ENCODE data around the gene RECQL5.

RECQL5 gene

DNA sequence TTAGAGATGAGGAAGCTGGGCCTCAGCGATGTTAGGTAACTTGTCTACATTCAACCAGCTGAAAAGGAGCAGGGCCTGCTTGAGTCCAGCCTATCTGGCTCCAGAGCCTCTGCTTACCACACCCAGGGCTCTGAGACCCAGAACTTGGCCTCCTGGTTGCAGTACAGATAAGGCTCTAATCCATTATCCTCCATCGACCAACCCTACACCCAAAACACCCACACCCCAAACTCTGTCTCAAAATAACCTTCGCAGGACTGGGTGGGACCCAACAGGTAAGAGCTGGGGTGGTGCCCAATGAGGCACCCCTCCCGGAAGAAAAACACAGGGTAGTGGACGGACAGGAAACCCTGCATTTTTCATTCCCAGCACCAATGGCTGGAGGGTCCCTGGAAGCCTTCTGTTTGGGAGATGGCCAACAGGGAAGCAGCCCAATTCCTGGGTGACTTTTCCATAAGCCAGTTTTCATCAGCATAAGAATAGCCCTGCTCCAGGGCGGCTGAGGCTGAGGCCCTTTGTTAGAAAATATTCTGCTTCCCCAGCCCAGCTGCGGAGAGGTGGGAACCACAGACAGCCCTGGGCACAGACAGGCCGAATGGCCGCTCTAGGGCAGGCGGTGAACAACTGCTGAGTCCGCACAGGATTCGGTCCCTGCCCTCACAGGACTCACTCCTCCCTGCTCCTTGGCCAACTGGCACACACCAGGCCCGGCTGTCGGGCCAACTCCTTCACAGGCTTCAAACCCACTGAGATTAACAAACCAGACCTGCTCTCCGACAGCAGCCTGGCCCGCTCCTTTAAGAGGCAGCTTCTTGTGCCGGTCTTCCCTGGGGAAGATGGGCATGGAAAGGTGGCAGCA is 23.9 kb downstream of the RECQL5 start:
- Histone ChIP-seq H3K4me2 (ENCODE audit: insufficient read depth, low read length) (no peak overlapping the region), H3K9ac (ENCODE audit: low read depth, low read length) (no peak overlapping the region), H3K27me3 (ENCODE audit: insufficient read depth, low read length, poor library complexity) (no peaks in the 10 kb centered on the region), H3K27ac (ENCODE audit: low read length) (no peak overlapping the region), H3K9me3 (ENCODE audit: insufficient read depth, low read length, severe bottlenecking) (no peaks in the 10 kb centered on the region), H2AFZ (ENCODE audit: low read depth, low read length) (no peak overlapping the region), H3K4me1 (ENCODE audit: insufficient read depth, low read length) (no peaks in the 10 kb centered on the region), H4K20me1 (ENCODE audit: insufficient read depth, low read length) (no peaks in the 10 kb centered on the region; the same call in 1 of the 2 replicates), H3K36me3 (ENCODE audit: insufficient read depth, low read length) (peaks cover 5% of the 10 kb centered on the region; the same call in 1 of the 2 replicates), H3K4me3 (ENCODE audit: low read depth in 1 of 2, low read length in 2 of 2) (no peak overlapping the region), H3K79me2 (ENCODE audit: insufficient read depth, low read length) (no peaks in the 10 kb centered on the region)
- ATAC-seq (ENCODE audit: insufficient read depth, low read depth) (no peak), DNase-seq (no peak)
- TF ChIP-seq, protein P1, sequence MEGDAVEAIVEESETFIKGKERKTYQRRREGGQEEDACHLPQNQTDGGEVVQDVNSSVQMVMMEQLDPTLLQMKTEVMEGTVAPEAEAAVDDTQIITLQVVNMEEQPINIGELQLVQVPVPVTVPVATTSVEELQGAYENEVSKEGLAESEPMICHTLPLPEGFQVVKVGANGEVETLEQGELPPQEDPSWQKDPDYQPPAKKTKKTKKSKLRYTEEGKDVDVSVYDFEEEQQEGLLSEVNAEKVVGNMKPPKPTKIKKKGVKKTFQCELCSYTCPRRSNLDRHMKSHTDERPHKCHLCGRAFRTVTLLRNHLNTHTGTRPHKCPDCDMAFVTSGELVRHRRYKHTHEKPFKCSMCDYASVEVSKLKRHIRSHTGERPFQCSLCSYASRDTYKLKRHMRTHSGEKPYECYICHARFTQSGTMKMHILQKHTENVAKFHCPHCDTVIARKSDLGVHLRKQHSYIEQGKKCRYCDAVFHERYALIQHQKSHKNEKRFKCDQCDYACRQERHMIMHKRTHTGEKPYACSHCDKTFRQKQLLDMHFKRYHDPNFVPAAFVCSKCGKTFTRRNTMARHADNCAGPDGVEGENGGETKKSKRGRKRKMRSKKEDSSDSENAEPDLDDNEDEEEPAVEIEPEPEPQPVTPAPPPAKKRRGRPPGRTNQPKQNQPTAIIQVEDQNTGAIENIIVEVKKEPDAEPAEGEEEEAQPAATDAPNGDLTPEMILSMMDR (IDR thresholded peaks at IDR 0.05; ENCODE audit: borderline replicate concordance, extremely low read depth, low read length, poor library complexity, severe bottlenecking): no peak
- no peak for TF ChIP-seq EZH2 (IDR thresholded peaks at IDR 0.05; ENCODE audit: borderline replicate concordance, low read depth, low read length, severe bottlenecking)

DNA sequence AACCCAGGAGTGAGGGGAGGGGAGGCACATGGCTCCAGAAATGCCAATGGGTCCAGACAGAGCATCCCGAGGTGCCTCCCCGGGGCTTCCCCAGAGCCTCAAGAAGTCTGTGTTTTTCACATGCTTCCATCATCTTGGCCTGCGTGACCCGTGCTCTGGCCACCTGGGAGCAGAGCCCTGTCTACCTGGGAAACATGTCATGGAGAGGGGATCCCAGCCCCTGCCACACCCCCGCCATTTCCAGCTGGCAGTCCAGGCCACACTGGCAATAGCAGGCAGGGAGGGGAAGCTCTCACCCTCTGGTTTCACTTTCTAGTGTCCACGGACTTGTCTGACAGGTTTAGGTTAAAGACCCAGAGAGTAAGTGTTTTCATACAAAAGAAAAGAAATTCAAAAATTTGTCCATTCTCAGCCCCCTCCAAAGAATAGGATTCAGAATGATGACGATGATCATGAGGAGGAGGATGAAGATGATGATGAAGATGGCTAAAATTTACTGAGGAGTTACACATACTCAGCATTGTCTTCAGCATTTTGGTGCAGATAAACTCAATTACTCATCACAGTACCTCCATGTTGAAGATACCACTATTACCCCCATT is 24.7 kb downstream of the RECQL5 start:
- H3K4me1 ChIP-seq (ENCODE audit: insufficient read depth, low read length): no peaks in the 10 kb centered on the region
- H3K4me2 ChIP-seq (ENCODE audit: insufficient read depth, low read length): no peak overlapping the region
- H3K27ac ChIP-seq (ENCODE audit: low read length): no peak overlapping the region
- DNase-seq (no peak), ATAC-seq (ENCODE audit: insufficient read depth, low read depth) (no peak)
- H3K4me3 ChIP-seq (ENCODE audit: low read depth in 1 of 2, low read length in 2 of 2): no peak overlapping the region
- TF ChIP-seq, protein P1 (IDR thresholded peaks at IDR 0.05; ENCODE audit: borderline replicate concordance, extremely low read depth, low read length, poor library complexity, severe bottlenecking): no peak
- TF ChIP-seq EZH2 (IDR thresholded peaks at IDR 0.05; ENCODE audit: borderline replicate concordance, low read depth, low read length, severe bottlenecking): no peak
- no peaks in the 10 kb centered on the region for H3K79me2 ChIP-seq (ENCODE audit: insufficient read depth, low read length)
- no peak overlapping the region for H2AFZ ChIP-seq (ENCODE audit: low read depth, low read length)
- H3K36me3 ChIP-seq (ENCODE audit: insufficient read depth, low read length): peaks cover 5% of the 10 kb centered on the region; the same call in 1 of the 2 replicates
- H3K9me3 ChIP-seq (ENCODE audit: insufficient read depth, low read length, severe bottlenecking): no peaks in the 10 kb centered on the region
- no peaks in the 10 kb centered on the region; the same call in 1 of the 2 replicates for H4K20me1 ChIP-seq (ENCODE audit: insufficient read depth, low read length)
- no peaks in the 10 kb centered on the region for H3K27me3 ChIP-seq (ENCODE audit: insufficient read depth, low read length, poor library complexity)
- no peak overlapping the region for H3K9ac ChIP-seq (ENCODE audit: low read depth, low read length)

DNA sequence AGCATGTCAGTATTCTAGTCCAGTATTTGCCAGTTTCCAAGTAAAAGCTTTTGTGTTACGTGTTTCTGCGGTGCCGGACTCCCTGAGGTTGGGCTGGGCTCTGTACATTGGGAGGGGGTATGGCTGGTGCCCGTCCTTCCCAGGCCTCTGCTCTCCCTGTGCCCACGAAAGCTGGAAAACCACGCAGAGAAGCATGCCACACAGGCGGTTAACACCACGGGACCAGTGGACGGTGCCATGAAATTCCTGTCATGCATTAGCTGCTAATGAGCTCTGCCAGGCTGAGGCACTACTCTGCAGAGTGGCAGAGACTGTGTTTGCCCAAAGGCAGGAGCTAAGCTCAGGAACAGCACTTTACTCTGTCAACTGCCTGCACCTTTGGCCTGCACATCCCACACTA is 25.6 kb downstream of the RECQL5 start:
- no peak for ATAC-seq (ENCODE audit: insufficient read depth, low read depth)
- no peaks in the 10 kb centered on the region for H3K4me1 ChIP-seq (ENCODE audit: insufficient read depth, low read length)
- H2AFZ ChIP-seq (ENCODE audit: low read depth, low read length): no peak overlapping the region
- no peaks in the 10 kb centered on the region for H3K79me2 ChIP-seq (ENCODE audit: insufficient read depth, low read length)
- no peak overlapping the region for H3K4me3 ChIP-seq (ENCODE audit: low read depth in 1 of 2, low read length in 2 of 2)
- peaks cover 5% of the 10 kb centered on the region; the same call in 1 of the 2 replicates for H3K36me3 ChIP-seq (ENCODE audit: insufficient read depth, low read length)
- no peak overlapping the region for H3K4me2 ChIP-seq (ENCODE audit: insufficient read depth, low read length)
- no peaks in the 10 kb centered on the region for H3K9me3 ChIP-seq (ENCODE audit: insufficient read depth, low read length, severe bottlenecking)
- no peak for DNase-seq
- H3K27me3 ChIP-seq (ENCODE audit: insufficient read depth, low read length, poor library complexity): no peaks in the 10 kb centered on the region
- no peak overlapping the region for H3K27ac ChIP-seq (ENCODE audit: low read length)
- TF ChIP-seq, protein P1 (IDR thresholded peaks at IDR 0.05; ENCODE audit: borderline replicate concordance, extremely low read depth, low read length, poor library complexity, severe bottlenecking): no peak
- H3K9ac ChIP-seq (ENCODE audit: low read depth, low read length): no peak overlapping the region
- H4K20me1 ChIP-seq (ENCODE audit: insufficient read depth, low read length): no peaks in the 10 kb centered on the region; the same call in 1 of the 2 replicates
